NCI-H460 (cell line): ENCODE data around the gene TRABD2A. TPM values are rescaled to one million over a fixed set of nuclear protein-coding genes. Genes with fewer than 3 reads are reported as not detected.

Experiments used
- DNase-seq: peaks from one replicate; pipeline ENCODE4 v3.0.0-alpha.2; 2016; ENCODE audit warnings: low read depth; ENCODE audit errors: extremely low read depth
- total RNA-seq: library from RNA; depleted of rRNA; stranded (reverse); fragments of >200 nt; shearing (Covaris generic); gene quantifications from 2 replicates; pipeline ENCODE4 v1.2.3, GENCODE V29; 2014

Gene TRABD2A
- total RNA-seq, 1 experiment from 2014 or later = 2.2 TPM

- no peak for DNase-seq
These were observed 24.1 kb downstream of the TRABD2A start for GRCh38 chr2:84856787-84857186.

DNA sequence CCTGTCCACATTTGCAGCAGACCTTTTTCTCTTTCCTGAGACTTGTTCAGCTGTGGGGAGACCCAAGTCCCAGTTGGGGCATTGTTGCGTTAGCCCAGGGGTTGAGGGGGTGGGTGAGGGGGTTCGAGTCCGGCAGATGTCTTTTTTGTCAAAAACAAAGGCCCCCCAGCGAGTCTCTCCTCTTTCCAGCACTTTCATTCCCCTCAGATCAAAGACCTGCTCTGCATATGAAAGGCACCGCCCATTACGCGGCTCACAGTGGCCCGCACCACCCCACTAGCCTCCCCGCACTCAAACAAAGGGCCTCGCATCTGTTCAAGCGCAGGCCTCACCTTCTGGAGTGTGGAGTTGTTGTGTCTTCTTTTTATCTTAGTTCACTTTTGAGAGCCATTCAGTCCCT, 25.2 kb downstream of the TRABD2A start:
- no peak for DNase-seq

DNA sequence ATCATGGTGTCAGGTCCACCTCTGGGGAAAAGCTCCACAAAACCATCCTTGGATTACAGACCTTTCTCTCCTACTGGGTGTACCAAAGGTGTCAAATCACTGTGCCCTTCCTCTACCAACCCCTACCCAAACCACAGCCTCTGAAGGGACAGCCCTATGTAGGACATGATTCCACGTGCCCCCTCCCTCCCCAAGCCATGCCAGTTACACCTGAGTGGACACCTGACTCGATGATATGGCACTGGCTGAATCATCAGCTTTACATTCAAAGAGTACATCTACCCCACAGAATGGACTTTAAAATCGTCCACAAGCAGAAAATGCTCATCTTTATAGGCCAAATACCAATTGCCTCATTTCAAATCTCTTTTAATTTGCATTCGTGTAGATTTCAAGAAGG, 26.0 kb downstream of the TRABD2A start:
- no peak for DNase-seq

DNA sequence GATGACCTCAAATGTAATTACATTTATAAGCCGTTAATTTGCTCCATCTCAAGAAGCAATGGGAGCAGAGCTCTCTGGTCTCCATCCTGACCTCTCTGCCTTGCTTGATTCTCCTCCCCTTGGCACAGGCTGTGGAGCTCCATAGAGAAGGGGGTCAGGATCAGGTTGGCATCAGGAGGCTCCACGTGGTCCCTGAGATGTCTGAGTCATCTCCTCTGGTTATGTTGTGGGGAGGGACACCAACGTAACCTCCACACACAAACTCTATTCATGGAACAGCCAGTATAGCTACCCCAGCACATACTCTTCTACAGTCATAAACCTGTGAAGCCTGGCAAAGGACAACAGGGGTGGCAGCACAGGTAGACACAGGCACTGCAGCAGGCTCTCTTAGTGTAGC, 29.0 kb downstream of the TRABD2A start:
- no peak for DNase-seq

DNA sequence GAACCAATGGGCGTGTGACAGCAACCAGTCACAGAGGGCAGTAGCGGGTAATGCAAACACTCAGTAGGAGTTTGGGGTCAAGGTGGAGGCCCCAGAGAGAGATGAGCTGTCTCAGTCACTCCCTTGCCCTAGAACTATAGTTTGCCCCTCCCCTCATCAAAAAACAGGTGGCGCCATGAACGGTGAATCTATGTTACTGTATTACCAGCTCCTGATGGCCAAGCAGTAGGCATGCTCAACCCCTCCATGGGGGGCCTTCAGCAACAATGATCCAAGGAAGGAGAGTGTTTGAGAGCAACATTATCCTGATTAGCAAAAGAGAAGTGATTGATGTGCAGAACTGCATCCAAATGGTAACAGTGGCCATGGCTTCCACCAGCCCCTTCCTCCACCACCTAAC, 30.4 kb downstream of the TRABD2A start:
- DNase-seq = no peak

DNA sequence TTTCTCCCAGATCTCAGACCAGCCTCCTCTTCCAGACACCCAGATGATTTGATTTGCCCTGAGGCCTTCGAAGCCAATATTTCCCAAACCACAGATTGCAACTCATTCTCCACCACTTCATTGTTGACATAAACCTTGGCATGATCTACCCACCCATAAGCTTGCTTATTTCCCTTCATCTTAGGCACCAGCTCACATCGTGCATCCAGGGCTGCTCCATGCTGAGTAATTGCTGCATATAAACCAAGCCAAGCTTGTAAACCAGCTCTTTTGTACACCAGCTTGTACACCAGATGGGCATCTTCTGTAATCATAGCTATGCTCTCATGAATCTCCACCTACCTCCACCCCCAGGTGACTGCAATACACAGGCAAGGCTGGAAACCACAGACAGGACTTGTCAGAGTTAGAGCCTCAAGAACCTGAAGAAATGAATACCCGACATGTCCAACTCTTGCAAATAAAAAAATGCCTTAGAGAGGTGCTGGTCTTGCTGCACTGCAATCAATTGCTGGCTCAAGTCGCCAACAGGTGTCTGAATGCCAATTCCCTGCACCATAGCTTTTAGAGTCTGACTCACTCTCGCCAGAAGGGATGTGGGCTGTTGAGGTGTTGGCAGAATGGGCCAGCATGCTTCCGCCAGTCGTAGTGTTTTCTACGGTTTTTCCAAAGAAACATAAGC, 31.5 kb downstream of the TRABD2A start:
- no peak for DNase-seq

DNA sequence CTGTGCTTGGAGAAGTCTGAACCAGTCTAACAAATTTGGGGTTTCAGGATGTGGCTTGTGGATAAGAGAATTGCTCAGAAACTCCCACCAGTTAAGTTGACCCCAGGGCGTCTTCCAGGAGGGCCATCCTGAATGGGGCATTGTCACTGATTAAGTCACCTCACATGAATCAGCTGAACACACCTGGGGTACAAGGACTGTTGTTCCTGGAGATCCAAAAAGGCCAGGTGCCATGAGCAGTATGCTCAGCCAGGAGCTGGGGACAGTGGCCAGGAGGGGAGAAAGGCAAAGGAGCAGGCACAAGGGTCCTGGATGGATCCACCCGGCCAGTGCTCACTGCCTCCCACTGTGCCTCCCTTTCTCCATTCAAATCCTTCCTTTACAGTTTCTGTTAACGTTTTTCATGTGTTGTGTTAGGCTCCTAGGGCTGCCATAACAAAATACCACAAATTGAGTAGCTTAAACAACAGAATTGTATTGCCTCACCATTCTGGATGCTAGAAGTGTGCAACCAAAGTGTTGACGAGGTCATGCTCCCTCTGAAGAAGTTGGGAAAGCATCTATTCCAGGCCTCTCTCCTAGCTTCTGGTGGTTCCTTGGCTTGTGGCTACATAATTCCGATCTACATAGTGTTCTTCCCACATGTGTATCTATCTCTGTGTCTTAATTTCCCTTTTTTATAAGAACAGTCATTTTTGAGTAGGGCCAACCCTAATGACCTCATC, 33.4 kb downstream of the TRABD2A start:
- no peak for DNase-seq

GRCh38 chr2:84846741-84847142, 34.1 kb downstream of the TRABD2A start:
- no peak for DNase-seq

DNA sequence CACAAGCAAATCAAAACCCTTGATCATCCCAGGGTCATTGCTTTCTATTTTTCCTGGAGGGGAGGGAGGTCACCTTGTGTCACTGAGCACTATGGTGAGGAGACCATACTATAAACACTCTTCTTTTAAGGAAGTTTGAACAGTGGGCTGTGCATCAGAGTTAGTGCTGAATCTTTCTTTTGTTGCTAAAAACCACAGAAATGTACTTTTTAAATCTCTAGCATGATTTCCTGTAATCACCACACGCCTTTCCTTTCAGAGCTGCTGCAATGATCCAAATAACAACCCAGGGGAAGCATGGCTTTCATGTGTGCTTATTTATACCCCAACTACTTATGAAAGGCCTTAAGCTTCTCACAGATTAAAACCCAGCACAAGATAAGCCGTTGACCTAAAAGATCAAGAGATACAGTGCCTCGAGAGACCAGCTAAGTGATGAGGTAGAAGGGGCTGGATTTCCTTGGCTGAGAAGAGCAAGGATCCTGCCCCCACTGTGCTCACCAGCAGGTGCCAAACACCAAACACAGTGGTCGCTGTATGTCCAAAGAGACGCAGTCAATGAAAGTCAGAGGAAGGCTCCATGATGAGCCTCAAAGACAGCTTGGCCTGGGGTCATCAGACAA, 34.7 kb downstream of the TRABD2A start:
- DNase-seq = no peak

DNA sequence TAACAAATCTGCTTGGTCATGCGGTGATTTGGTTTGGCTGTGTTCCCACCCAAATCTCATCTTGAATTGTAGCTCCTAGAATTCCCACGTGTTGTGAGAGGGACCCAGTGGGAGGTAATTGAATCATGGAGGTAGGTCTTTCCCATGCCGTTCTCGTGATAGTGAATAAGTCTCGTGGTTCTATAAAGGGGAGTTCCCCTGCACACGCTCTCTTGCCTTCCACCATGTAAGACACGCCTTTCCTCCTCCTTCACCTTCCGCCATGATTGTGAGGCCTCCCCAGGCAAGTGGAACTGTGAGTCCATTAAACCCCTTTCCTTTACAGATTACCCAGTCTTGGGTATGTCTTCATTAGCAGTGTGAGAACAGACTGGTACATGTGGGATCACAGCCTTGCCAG, 36.7 kb downstream of the TRABD2A start:
- no peak for DNase-seq

- no peak for DNase-seq
These were observed 39.3 kb downstream of the TRABD2A start for GRCh38 chr2:84841577-84841976.

GRCh38 chr2:84840306-84840705, 40.6 kb downstream of the TRABD2A start:
- no peak for DNase-seq

GRCh38 chr2:84839851-84840250, 41.0 kb downstream of the TRABD2A start:
- DNase-seq = no peak

GRCh38 chr2:84838434-84839145, 42.3 kb downstream of the TRABD2A start:
- no peak for DNase-seq

DNA sequence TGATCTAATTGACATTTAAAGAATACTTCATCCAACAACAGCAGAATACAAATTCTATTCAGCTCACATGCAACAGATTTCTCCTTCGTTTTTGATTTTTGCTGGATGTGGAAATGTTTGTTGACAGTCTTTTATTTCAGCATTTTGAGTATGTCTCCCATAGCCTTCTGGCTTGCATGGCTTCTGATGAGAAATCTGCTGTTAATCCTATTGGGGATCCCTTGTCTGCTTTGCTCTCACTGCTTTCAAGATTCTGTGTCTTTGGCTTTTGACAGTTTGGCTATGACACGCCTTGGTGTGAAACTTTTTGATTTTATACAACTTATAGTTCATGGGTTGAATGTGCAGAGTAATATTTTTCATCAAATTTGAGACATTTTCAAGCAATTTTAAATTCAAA, 44.7 kb downstream of the TRABD2A start:
- no peak for DNase-seq

DNA sequence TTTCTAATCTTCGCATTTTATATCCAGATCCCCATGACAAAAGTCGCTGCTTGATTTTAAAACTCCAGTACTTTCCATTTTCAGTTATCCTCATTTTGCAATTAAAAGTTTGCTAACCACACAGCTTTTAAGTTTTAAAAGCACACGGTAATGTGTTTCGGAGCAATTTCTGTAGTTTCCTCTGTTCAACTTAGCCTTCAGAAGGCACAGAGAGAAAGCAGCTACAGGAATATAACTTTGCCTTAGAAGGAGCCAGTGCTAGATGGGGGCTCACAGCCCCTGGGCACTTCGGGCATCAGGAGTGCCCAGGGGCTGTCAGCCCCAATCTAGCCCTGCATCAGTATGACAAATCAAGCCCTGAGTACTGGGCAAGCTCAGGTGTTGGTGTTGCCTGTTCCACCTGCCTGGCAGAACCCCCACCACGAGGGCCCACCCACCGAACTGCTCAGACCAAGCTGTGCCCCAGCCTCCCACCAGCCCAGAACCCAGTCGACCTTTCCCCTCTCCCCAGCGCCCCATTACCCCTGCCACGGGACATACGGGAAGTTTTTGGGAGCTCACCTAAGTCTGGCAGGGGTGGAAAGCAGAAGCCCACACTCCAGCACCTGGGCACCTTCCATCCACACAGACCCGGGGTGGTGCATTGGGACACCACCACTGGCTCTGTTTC, 47.3 kb downstream of the TRABD2A start:
- no peak for DNase-seq

- no peak for DNase-seq
These were observed 48.0 kb downstream of the TRABD2A start for GRCh38 chr2:84832772-84833461.

- no peak for DNase-seq
These were observed 50.0 kb downstream of the TRABD2A start for GRCh38 chr2:84830758-84831500.

- DNase-seq = no peak
These were observed 50.8 kb downstream of the TRABD2A start for GRCh38 chr2:84830095-84830494.

- no peak for DNase-seq
These were observed 51.2 kb downstream of the TRABD2A start for GRCh38 chr2:84829693-84830092.
